ENCODE results near the gene UNC93A.
"Not testable (repeated sequence)": the region's sequence is repeated elsewhere in the genome, so short reads cannot be mapped to it uniquely, and the experiment has no call there.

Gene UNC93A

GRCh38 chr6:167247814-167248595 is 43.1 kb upstream of the UNC93A start:
- H3K4me3 ChIP-seq (ENCODE audit: control insufficient read depth, low read depth, low read length), result no peak overlapping the region
- no peak for TF ChIP-seq CTCF (conservative IDR thresholded peaks at IDR 0.05; ENCODE audit: control insufficient read depth, insufficient read depth, low read depth, low read length)
- no peak for DNase-seq (ENCODE audit: low read depth)

- not testable (repeated sequence) for DNase-seq (ENCODE audit: low read depth); H3K4me3 ChIP-seq (ENCODE audit: control insufficient read depth, low read depth, low read length)
These were observed 42.1 kb upstream of the UNC93A start for GRCh38 chr6:167248878-167249455.

- no peak overlapping the region for H3K4me3 ChIP-seq (ENCODE audit: control insufficient read depth, low read depth, low read length)
- no peak for DNase-seq (ENCODE audit: low read depth)
- no peak for TF ChIP-seq CTCF (conservative IDR thresholded peaks at IDR 0.05; ENCODE audit: control insufficient read depth, insufficient read depth, low read depth, low read length)
These were observed 38.8 kb upstream of the UNC93A start for GRCh38 chr6:167252271-167252670.

GRCh38 chr6:167255918-167256553 is 35.1 kb upstream of the UNC93A start:
- no peak for TF ChIP-seq CTCF (conservative IDR thresholded peaks at IDR 0.05; ENCODE audit: control insufficient read depth, insufficient read depth, low read depth, low read length)
- no peak for DNase-seq (ENCODE audit: low read depth)
- H3K4me3 ChIP-seq (ENCODE audit: control insufficient read depth, low read depth, low read length), result no peak overlapping the region

- H3K4me3 ChIP-seq (ENCODE audit: control insufficient read depth, low read depth, low read length), result no peak overlapping the region
- TF ChIP-seq CTCF (conservative IDR thresholded peaks at IDR 0.05; ENCODE audit: control insufficient read depth, insufficient read depth, low read depth, low read length), result no peak
- no peak for DNase-seq (ENCODE audit: low read depth)
These were observed 32.5 kb upstream of the UNC93A start for GRCh38 chr6:167258646-167259045.

- not testable (repeated sequence) for H3K4me3 ChIP-seq (ENCODE audit: control insufficient read depth, low read depth, low read length); DNase-seq (ENCODE audit: low read depth)
These were observed 24.9 kb upstream of the UNC93A start for GRCh38 chr6:167266057-167266829.

GRCh38 chr6:167266830-167267555 is 24.1 kb upstream of the UNC93A start:
- TF ChIP-seq CTCF (conservative IDR thresholded peaks at IDR 0.05; ENCODE audit: control insufficient read depth, insufficient read depth, low read depth, low read length), result no peak
- no peak for DNase-seq (ENCODE audit: low read depth)
- no peak overlapping the region for H3K4me3 ChIP-seq (ENCODE audit: control insufficient read depth, low read depth, low read length)

GRCh38 chr6:167267556-167267898 is 23.6 kb upstream of the UNC93A start:
- not testable (repeated sequence) for DNase-seq (ENCODE audit: low read depth); H3K4me3 ChIP-seq (ENCODE audit: control insufficient read depth, low read depth, low read length)

All from fibroblast of mammary gland (primary cell).